Left cardiac atrium (tissue), 4 donors: ENCODE data around the gene WASF1. TPM values are rescaled to one million over a fixed set of nuclear protein-coding genes. Genes with fewer than 3 reads are reported as not detected.
"Not testable (repeated sequence)": the region's sequence is repeated elsewhere in the genome, so short reads cannot be mapped to it uniquely, and the experiment has no call there.

Experiments used
- ATAC-seq, 2 donors: fragments of 200-7000 bp; cut with Tn5 transposase; one replicate each; pipeline ENCODE4 v1.9.1; 2020; ENCODE audit warnings: mild to moderate bottlenecking in 2 of 2, moderate library complexity in 2 of 2
- DNase-seq: peaks from one replicate; pipeline ENCODE4 v3.0.0-alpha.2; 2020
- intact Hi-C, 2 donors: fragments of 100-400 bp; cut with DNase I; formaldehyde crosslinking; loops; one replicate each; pipeline versions ENCODE4 v1.14.1 to v1.15.1; 2022 to 2023
- total RNA-seq, 2 donors: library from RNA; stranded (reverse); fragmentation: NEBNext Ultra II Directional; extraction: Animal tissue kit (Norgen Biotek cat#: 25700); gene quantifications; one replicate each; pipeline ENCODE4 v1.2.1, GENCODE V29; 2021
- donor health status: DM: no; HTN: yes; CAD: no.
- donor health status: DM: no; HTN: yes; CAD: no; lungs with severe emphysema.
- donor health status: DM: yes; HTN: yes; CAD: no.
- donor health status: Dilated cardiomyopathy.

The WASF1 gene
- total RNA-seq, 2 donors from 2014 or later: 3.0 to 3.2 TPM

DNA sequence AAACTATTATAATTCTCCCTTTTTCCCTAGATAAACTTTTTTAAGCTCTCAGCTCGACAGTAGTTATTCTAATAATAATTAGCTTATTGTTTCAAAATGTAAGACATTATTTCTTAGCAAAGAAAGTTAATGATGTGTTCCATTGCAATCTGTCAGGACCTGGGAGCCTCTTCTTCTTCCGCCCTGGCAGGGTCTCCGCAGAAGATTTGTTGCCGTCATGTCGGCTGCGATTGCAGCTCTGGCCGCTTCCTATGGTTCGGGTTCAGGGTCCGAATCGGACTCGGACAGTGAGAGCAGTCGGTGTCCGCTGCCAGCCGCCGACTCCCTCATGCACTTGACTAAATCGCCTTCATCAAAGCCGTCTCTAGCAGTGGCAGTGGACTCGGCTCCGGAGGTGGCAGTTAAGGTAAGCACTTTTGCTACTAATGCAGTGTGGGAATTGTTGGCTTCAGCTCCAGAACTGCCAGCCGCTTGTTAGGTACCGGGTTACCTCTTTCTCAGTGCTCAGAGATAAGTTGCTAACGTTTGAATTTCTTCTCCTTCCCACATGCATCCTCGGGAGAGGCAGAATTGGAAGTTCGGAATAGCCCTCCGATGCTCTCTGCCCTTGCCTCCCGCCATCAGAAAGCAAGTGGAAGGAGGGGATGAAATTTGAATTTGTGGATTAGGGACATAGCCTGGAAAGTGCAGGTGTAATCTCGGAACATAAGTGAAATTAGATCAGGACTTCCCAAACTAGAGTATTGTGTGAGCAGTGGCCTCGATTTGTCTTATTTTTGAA is 948 bp upstream of the WASF1 start, which contains the start of gene CDC40:
Gene CDC40, plus strand, starts transcription at position 200 of the 781 bp plus-strand sequence. Its CDS starts 18 bp downstream, at position 218.
- intact Hi-C loops: no loop called here
- DNase-seq (peak; percentile 74), ATAC-seq (peak; percentile 54 to 60)

DNA sequence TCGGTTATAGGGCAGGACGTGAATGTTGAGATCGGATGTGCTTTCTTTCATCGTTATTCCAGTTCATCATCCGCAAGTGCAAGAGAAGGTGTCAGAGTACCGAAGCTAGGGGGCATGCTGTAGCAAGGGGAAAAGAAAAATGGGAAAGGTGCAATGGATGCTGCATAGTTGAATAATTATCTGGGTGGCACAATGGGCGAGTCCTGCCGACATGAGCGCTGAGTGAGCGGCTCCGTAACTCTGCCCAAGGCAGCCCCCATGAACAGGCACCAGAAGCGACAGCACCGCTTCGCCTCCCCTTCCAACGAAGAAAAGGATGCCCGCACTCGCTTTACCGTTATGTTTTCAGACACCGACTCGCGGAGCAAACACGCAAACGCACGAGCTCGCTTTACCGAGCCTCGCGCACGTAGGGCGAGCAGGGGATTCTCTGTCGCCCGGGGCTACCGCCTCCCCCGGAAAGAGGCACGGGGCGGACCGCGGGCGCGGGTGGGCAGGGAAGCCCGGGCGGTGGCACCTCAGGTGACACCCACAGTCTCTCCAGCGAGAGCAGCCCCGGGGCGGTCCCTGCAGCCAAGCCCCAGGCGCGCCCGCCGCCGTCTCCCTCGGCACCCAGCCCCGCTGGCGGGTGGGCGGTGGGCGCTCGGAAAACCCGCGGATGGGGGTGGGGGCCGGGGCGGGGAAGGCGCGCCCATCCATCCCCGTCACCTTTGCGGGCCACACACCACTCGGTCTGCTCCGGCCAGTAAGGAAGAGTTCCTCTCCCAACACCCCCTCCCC is 654 bp downstream of the WASF1 start:
- ATAC-seq: peak; percentile 29 to 38
- peak; percentile 48 for DNase-seq
- intact Hi-C loops: loop anchor here in 1 of 2 donors (2.0 kb wide), 1 partner anchor 212 kb away; no protein-coding TSS in a partner anchor

DNA sequence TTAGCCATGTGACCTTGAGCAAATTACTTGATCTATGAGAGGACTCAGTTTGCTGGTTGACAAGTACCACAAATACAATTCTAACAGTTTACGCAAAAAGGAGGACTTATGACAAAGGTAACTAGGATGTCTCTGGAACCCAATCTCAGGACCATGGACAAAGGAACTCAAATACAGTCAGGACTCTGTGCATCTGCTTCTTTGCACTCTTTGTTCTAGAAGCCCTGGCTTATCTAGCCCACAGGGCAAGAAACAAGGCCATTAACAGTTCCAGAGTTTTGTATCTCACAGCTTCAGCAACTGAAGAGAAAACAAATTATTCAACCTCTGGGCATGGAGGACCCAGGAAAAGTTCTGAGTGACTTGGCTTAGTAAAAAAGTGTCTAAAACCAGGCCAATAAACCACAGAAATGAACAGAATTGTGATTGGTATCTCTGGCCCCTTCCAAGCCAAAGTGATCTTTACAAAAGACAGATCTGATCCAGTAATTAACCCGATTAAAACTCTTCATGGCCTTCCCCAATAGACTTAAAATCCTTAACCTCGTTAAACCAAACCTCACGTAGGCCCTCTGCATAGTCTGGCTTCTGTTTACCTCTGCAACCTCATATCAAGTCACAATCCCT is 5.9 kb downstream of the WASF1 start:
- DNase-seq (no peak), ATAC-seq (no peak)
- intact Hi-C loops: no loop called here

DNA sequence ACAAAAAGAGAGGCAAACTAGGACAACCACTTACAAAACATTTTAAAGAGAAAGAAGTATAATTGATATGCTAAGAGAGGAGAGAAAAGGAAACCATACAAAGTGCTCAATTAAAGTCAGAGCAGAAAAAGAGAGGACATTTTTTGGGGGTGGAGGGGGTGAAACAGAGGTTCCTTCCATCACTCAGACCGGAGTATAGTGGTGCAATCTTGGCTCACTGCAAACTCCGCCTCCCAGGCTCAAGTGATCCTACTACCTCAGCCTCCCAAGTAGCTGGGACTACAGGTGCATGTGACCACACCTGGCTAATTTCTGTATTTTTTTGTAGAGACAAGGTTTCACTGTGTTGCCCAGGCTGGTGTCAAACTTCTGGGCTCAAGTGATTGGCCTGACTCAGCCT is 9.4 kb downstream of the WASF1 start:
- intact Hi-C loops: no loop called here
- no peak for ATAC-seq
- no peak for DNase-seq

DNA sequence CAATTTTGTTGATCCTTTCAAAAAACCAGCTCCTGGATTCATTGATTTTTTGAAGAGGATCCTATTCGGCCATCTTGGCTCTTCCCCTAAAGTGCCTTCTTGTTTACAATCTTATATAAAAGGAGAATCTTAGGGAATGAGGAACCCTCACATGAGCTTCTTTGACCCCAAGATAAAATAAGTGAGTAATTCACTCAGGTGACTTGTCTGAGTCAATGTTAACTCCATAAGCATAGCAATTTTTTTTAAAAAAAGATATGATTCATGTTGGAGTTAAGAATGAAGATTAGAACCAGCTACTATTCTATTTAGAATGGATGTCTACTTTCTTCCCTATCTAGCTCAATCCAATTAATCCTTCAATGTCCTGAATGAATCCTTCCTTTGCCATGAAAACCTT is 21.0 kb downstream of the WASF1 start:
- intact Hi-C loops: no loop called here
- ATAC-seq (no peak), DNase-seq (no peak)

DNA sequence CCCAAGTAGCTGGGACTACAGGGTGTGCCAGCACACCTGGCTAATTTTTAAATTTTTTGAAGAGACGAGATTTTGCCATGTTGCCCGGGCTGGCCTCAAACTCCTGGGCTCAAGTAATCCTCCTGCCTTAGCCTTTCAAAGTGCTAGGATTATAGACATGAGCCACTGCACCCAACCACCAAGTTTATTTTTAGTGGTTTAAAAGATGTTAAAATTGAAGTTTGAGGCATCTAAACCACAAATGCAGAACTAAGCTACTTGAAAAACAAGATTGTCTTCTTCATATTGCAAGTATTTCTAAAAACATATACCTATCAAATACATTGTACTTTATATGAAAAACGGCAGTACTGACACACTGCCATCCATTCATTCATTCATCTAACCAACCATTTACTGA is 31.6 kb downstream of the WASF1 start:
- intact Hi-C loops: no loop called here
- ATAC-seq (no peak), DNase-seq (no peak)

DNA sequence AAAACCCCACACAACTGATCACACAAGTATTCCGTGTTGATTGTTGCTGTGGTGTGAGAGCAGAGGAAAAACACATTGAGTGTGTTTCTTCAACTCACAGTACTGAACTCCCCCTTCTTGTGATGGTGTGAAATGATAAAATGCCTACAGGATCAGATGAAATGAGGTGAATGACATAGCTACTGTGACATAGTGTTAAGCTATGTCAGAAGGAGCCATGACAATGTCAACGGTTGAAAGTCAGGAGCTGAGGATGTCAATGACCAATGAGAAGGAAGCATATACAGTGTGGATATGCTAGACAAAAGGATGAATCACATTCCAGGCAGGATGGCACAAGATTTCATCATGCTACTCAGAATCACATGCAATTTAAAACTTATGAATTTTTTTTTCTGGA is 38.8 kb downstream of the WASF1 start:
- intact Hi-C loops: no loop called here
- DNase-seq: no peak
- no peak for ATAC-seq

DNA sequence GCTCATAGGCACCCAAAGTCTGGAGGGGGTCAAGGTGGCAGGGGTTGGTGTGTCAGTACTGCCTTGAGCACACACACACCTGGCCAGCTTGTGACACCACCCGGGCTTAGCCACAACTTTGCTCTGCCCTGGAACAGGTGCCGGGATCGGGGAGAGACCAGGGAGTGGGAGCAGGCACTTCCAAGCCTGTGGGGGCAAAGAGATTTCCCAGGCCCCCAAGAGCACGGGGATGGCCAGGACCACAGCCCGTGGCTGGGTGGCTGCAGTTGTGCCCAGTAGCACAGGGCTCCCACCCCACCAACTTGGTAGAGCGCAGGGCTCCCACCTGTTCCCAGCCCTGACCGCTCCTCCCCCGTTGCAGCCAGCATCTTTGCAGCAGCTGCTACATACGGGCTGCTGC is 40.4 kb downstream of the WASF1 start:
- ATAC-seq (no peak), DNase-seq (no peak)
- intact Hi-C loops: no loop called here

DNA sequence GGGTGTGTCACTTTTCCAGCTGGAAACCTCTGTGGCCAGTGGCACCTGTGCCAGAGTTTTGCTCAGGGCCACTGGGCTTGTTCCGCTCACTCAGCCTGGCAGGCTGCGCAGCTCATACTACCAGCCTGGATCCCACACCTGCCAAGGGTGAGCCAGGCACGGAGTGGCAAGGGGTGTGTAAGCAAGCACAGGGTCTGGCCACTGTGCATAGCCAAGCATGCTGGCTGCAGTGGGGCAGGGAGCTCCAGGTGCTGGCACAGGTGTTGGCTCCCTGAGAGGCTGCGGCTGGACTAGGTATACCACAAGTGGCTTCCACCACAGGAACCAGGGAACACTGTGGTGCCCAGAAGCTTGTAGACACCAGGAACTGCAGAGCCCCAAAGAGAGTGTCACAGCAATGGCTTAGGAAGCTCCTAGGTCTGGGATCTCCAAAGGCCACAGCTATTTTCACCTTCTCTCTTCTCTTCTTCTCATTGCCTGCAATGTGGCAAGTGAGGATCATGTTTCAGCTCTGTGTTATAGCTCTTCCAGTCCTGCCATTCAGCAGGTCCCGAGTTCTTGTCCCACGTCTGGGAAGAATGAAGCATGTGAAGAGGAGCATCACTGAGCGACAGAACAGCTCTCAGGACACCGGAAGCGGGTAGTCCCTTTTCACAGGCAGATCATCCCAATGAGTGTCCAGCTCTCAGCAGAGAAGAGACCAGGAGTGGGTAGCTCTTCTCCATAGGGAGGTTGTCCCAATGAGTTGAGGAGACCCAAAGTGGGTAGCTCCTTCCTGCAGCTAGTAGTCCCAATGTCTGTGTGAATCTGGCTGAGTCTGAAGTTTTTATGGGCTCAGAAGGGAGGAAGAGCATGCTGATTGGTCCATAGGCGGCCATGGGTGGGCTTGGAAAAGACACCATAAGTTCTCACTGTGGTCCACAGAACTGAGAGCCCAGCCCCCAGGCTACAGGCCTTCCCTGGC is 41.3 kb downstream of the WASF1 start:
- intact Hi-C loops: no loop called here
- ATAC-seq (no peak), DNase-seq (no peak)

DNA sequence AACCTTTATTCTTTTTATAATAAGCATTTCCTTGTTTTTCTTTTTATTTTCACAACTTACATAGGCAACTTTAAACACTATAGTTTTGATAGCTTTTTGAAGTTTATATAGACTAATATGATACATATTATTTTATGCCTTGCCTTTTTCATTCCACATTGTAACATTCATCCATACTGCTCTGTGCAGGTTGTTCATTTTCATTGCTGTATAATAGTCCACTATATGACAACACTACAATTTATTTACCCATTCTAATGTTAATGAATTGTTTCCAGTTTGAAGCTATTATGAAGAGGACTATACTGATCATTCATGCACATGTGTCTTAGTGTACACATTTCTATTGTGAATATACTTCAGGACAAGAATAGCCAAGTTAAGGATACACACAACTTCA is 49.1 kb downstream of the WASF1 start:
- ATAC-seq (no peak), DNase-seq (no peak)
- intact Hi-C loops: no loop called here

DNA sequence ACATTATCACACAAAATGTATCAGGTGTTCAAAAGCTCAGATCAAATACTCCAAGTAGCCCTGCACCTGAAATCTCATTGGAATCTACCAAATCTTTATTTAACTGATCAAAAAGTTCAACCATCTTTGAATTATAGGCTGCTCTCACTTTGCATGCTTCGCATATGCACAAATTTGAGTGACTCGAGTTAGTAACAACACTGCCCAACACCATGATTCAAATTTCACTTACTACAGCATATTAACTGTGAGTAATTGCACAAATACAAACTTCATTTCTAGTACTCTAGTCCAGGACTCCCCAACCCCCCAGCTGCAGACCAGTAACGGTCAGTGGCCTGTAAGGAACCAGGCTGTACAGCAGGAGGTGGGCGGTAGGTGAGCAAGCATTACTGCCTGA is 51.1 kb downstream of the WASF1 start:
- no peak for ATAC-seq
- intact Hi-C loops: no loop called here
- no peak for DNase-seq

DNA sequence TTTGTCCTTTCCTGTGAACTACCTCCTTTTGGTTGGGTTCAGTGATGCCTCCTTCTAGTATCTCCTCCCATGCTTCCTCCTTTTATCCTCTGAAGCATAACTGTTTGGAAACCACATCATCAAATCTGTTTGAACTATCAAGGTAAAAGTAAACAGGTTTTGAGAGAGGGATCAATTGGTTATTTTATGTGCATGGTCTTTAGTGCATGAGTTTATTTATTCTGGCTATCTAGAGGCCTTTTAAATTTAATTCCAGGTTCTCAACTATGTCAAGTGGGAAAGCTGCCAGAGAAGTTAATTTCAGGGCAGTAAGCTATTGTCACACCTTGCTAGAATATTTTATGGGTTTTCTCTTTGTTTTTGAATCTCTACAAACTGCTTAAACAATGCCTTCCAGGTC is 54.1 kb downstream of the WASF1 start:
- DNase-seq (no peak), ATAC-seq (no peak)
- intact Hi-C loops: no loop called here

DNA sequence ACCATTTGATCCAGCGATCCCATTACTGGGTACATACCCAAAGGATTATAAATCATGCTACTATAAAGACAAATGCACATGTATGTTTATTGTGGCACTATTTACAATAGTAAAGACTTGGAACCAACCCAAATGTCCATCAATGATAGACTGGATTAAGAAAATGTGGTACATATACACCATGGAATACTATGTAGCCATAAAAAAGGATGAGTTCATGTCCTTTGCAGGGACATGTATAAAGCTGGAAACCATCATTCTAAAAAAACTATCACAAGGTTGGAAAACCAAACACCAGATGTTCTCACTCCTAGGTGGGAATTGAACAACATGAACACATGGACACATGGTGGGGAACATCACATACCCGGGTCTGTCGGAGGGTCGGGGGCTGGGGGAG is 57.8 kb downstream of the WASF1 start:
- ATAC-seq, DNase-seq, intact Hi-C loops: not testable (repeated sequence)

DNA sequence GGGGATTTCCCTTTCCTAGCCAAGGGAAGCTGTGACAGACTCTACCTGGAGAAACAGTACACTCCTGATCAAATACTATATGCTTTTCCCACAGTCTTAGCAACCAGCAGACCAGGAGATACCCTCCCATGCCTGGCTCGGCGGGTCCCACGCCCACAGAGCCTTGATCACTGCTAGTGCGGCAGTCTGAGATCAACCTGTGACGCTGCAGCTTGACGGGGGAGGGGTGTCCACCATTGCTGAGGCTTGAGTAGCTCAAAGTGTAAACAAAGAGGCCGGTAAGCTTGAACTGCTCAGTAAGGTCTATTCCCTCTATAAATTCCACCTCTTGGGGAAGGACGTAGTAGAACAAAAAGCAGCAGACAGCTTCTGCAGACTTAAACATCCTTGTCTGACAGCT is 63.2 kb downstream of the WASF1 start:
- ATAC-seq: no peak
- intact Hi-C loops: no loop called here

DNA sequence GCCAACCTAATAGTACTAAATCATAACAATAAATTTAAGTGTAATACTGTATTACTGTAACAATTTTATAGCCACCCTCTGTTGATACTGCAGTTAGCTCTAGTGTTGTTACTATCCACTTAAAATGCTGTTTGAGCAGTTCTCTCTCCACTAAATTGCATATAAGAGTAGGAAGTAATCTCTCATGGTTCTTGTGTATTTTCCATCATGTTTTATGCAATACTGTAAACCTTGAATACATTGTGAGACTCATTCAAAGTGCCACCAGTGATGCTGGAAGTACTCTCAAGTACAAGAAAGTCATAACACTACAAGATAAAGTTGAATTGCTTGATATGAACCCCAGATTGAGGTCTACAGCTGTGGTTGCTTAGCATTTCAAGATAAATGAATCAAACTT is 65.5 kb downstream of the WASF1 start:
- no peak for ATAC-seq
- intact Hi-C loops: no loop called here
- no peak for DNase-seq

More for the DNA sequence above, 63.2 kb downstream of the WASF1 start:
- no peak for DNase-seq

DNA sequence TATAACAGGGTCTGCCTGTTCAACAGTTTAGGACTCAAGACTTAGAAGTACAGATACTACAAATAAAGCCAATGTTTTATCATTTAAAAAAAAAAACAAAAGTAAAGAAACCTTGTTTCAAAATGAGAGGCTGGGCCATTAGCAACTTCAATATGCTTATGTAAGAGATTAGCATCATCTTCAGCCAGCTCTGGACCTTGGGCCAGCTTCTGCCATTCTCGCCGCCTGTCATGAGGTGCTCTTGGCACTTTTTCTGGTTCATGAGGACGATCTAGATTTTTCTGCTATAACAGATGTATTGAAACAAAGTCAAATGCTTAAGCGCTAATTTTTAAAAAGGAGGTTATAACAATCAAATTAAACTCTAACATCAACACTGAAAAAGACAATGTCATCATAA is 74.2 kb downstream of the WASF1 start:
- DNase-seq: no peak
- no peak for ATAC-seq
- intact Hi-C loops: no loop called here

DNA sequence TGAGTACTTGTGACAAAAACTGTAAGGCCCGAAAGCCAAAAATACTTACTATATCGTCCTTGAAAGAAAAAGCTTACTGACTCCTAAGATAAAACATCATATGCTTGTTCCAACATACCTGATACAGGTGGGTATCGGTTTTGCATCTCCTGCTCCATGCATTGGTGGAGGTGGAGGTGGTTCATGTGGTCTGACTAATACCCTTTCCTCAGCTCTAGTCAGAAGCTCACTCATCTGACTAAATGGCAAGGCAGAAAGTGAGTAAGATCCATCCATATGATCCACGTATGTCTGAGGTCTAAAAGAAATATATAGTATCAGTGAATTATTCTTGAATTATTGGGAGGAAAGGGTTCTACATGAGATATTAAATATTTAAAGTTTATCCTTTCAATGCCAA is 76.2 kb downstream of the WASF1 start:
- intact Hi-C loops: no loop called here
- no peak for ATAC-seq
- DNase-seq: no peak

DNA sequence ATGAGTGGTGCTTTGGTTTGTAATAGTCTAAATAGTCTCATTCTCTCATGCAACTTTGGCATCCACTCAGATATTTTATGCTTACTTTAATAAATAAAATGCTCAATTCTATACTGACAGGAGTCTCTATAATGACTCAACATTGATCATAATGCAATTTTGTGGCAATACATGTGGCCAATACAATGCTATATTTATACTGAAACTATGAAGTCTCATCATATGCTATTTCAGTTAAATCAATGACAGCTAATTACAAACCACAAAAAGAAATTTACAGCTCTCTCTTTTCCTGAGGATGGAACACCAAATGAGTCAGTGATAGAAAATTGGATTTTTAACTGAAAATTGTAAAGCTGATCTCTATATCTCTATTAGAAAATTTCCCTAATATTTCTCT is 77.1 kb downstream of the WASF1 start:
- DNase-seq: no peak
- no peak for ATAC-seq
- intact Hi-C loops: no loop called here

DNA sequence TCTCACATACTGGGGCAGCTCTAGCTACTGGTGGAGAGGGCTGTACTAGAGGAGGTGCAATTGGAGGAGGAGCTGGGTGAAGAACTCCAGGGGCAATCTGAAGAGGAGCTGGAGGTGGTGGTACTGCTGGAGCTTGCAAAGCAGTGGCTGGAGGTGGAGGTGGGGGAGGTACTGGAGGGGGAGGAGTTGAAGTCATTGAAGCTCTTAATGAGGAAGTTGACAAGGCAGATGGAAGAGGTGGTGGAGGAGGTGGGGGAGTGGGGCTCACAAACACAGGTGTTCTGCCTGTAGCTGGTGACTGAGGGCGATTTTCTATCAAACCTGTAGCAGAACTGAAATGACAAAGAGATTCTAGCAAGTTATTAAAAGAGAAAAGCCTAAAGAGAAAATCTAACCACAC is 77.6 kb downstream of the WASF1 start:
- no peak for DNase-seq

More for the DNA sequence above, 77.6 kb downstream of the WASF1 start:
- intact Hi-C loops: no loop called here
- no peak for ATAC-seq
